Measurements from ENCODE around the gene NAPSA. TPM values are rescaled to one million over a fixed set of nuclear protein-coding genes. Genes with fewer than 3 reads are reported as not detected.

Gene NAPSA
- 1 to 10 TPM; 1.8 to 2.3 TPM for total RNA-seq

DNA sequence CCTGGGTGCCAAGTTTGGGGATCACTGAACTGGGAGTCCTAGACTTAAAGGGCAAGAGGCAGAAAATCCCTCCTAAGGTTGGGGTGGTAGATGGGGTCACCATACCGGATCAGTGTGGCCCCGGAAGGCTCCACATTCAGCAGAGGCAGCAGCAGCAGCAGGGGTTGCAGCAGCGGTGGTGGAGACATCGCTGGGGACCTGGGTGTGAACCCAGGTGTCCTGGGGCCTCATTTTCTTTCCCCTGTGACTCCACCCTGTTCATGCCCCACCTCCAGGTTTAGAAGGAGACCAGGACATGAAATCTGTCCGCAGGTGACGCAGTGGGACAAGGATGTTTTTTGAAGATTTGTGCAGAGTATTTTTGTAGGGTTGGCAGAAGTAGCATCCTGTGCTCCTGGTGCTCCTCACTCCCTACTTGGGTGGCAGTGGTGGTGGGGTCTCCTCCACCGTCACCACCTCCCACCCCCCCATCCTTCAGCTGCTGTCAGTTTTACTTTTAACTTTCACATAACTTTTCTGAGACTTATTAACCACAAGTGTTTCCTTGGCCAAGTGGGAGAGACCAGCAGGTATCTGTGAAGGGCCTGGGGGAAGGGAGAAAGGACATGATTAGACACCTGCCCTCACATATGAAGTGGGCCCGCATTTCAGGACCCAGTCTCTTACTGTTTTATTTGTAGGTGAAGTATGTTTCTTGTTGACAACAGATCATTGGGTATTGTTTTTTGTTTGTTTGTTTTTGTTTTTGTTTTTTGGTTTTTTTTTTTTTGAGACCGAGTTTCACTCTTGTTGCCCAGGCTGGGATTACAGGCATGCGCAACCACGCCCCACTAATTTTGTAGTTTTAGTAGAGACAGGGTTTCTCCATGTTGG, at the start of gene NAPSA:
NAPSA (minus strand) TSS at position 206 of the 873 bp plus-strand sequence; CDS start at position 188, 18 bp downstream.
- DNase-seq (no peak), ATAC-seq (no peak)
- no peak within 1 kb of the TSS for H3K27ac ChIP-seq
- H3K27me3 ChIP-seq = no peaks in the 10 kb centered on the region
- H3K4me3 ChIP-seq = no peak within 1 kb of the TSS
- TF ChIP-seq, protein P1, sequence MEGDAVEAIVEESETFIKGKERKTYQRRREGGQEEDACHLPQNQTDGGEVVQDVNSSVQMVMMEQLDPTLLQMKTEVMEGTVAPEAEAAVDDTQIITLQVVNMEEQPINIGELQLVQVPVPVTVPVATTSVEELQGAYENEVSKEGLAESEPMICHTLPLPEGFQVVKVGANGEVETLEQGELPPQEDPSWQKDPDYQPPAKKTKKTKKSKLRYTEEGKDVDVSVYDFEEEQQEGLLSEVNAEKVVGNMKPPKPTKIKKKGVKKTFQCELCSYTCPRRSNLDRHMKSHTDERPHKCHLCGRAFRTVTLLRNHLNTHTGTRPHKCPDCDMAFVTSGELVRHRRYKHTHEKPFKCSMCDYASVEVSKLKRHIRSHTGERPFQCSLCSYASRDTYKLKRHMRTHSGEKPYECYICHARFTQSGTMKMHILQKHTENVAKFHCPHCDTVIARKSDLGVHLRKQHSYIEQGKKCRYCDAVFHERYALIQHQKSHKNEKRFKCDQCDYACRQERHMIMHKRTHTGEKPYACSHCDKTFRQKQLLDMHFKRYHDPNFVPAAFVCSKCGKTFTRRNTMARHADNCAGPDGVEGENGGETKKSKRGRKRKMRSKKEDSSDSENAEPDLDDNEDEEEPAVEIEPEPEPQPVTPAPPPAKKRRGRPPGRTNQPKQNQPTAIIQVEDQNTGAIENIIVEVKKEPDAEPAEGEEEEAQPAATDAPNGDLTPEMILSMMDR (IDR thresholded peaks at IDR 0.05) = no peak
- no peak for TF ChIP-seq POLR2A (IDR thresholded peaks at IDR 0.05)
- WGBS, 2 donors = 75 to 76% methylated on average over 11 of the region's 11 CpGs
- intact Hi-C loops (cut with DNase I) = loop anchor here (5.0 kb wide), 1 partner anchor 422 kb away; no protein-coding TSS in a partner anchor
- no peaks in the 10 kb centered on the region for H3K36me3 ChIP-seq (replicated peaks in 1 of 2; ENCODE audit: insufficient read depth in 1 of 2, low read depth in 2 of 2)
- peaks cover 5% of the 10 kb centered on the region for H3K4me1 ChIP-seq
- H3K9me3 ChIP-seq = no peaks in the 10 kb centered on the region

DNA sequence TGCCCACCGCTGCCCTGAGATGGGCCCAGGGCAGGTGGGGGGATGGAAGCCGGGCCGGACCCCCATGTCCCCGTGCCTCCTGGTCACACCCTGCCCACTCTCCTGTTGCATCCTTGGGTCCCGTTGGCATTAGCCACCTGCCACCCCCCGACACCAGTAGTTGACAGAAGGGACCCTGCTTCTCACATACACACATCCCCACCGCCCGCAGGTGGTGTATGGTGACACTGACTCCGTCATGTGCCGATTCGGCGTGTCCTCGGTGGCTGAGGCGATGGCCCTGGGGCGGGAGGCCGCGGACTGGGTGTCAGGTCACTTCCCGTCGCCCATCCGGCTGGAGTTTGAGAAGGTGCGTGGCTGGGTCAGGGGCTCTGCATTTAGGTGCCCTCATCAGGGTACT, 48.1 kb upstream of the NAPSA start:
- H3K4me1 ChIP-seq = peaks cover 19% of the 10 kb centered on the region

DNA sequence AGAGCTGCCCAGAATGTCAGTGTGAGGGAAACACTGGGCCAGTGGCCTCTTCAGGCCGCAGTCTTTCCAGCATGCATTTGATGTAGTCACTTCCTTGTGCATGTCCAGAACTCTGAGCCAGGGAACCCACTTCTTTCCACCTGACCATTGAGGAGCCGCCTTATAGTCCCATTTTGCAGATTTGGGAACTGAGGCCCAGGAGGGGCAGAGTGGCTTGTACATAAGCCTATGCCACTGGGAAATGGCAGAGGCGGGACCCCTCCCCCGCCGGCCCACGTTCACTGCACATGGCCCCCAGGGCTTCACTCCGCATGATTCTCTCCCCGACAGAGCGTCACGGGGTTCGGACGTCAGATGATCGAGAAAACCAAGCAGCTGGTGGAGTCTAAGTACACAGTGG, 47.7 kb upstream of the NAPSA start:
- Histone ChIP-seq H3K36me3 (replicated peaks in 1 of 2; ENCODE audit: insufficient read depth in 1 of 2, low read depth in 2 of 2) (no peaks in the 10 kb centered on the region), H3K9me3 (no peaks in the 10 kb centered on the region), H3K4me3 (no peak overlapping the region), H3K27me3 (no peaks in the 10 kb centered on the region), H3K27ac (no peak overlapping the region), H3K4me1 (peaks cover 14% of the 10 kb centered on the region)
- WGBS, 2 donors = 78 to 89% methylated on average over 8 of the region's 13 CpGs
- intact Hi-C loops (cut with DNase I) = no loop called here
- no peak for ATAC-seq
- TF ChIP-seq, protein P1 (IDR thresholded peaks at IDR 0.05) = no peak
- DNase-seq = no peak

More for the DNA sequence above, 48.1 kb upstream of the NAPSA start:
- ATAC-seq (no peak), DNase-seq (no peak)
- Histone ChIP-seq H3K9me3 (no peaks in the 10 kb centered on the region), H3K27me3 (no peaks in the 10 kb centered on the region), H3K27ac (no peak overlapping the region), H3K4me3 (no peak overlapping the region), H3K36me3 (replicated peaks in 1 of 2; ENCODE audit: insufficient read depth in 1 of 2, low read depth in 2 of 2) (no peaks in the 10 kb centered on the region)
- 92 to 96% methylated on average over 5 to 19 of the region's 21 CpGs for WGBS, 2 donors
- no peak for TF ChIP-seq POLR2A (IDR thresholded peaks at IDR 0.05)
- TF ChIP-seq, protein P1 (IDR thresholded peaks at IDR 0.05) = no peak
- intact Hi-C loops (cut with DNase I) = no loop called here

DNA sequence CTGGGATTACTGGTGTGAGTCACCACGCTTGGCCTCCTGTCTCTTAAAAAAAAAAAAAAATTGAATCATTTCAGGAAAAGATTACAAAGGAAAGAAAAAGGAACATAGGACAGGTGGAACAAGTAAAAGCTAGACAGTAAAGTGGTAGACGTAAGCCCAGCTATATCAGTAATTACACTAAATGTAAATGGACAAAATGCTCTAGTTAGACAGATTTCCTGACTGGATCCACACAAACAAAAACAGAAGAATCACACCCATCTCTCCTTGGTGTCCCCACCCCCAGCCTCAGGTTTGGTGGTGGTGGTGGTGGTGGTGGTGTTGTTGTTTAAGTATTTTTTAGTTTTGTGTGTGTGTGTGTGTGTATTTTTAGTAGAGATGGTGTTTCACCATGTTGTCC, 47.0 kb upstream of the NAPSA start:
- TF ChIP-seq POLR2A (IDR thresholded peaks at IDR 0.05) = no peak
- TF ChIP-seq, protein P1 (IDR thresholded peaks at IDR 0.05) = no peak
- Histone ChIP-seq H3K36me3 (replicated peaks in 1 of 2; ENCODE audit: insufficient read depth in 1 of 2, low read depth in 2 of 2) (no peaks in the 10 kb centered on the region), H3K4me3 (no peak overlapping the region), H3K27ac (no peak overlapping the region), H3K27me3 (no peaks in the 10 kb centered on the region), H3K4me1 (peaks cover 10% of the 10 kb centered on the region), H3K9me3 (no peaks in the 10 kb centered on the region)
- DNase-seq (no peak), ATAC-seq (no peak)
- WGBS, 2 donors = 100% methylated on average over 2 of the region's 2 CpGs
- intact Hi-C loops (cut with DNase I) = no loop called here
